Breast epithelium (tissue), 3 donors: ENCODE measurements around the gene PFAS.

ENCODE experiments used
- CTCF ChIP-seq, 3 donors: fragments of 450-650 bp; IDR thresholded peaks; one replicate each; pipeline ENCODE4 v1.5.1; 2016 to 2017; ENCODE audit warnings: antibody characterized with exemption in 3 of 3, mild to moderate bottlenecking in 3 of 3, moderate library complexity in 3 of 3
- POLR2AphosphoS5 ChIP-seq, 3 donors: sonication (generic); formaldehyde crosslinking; IDR thresholded peaks; one replicate each; pipeline ENCODE4 v1.6.1; 2017; ENCODE audit warnings: antibody characterized with exemption in 3 of 3

- no peak for TF ChIP-seq POLR2AphosphoS5 (IDR thresholded peaks at IDR 0.05)
- TF ChIP-seq CTCF (IDR thresholded peaks at IDR 0.05): no peak
Measured at GRCh38 chr17:8275421-8276290, 26.6 kb downstream of the PFAS start.
